Left hindlimb (tissue), 1 donor: ENCODE data around the gene COL6A5.

ENCODE experiments used
- DNase-seq: peaks from one replicate; pipeline ENCODE4 v3.0.0-alpha.2; 2018

Gene COL6A5

DNA sequence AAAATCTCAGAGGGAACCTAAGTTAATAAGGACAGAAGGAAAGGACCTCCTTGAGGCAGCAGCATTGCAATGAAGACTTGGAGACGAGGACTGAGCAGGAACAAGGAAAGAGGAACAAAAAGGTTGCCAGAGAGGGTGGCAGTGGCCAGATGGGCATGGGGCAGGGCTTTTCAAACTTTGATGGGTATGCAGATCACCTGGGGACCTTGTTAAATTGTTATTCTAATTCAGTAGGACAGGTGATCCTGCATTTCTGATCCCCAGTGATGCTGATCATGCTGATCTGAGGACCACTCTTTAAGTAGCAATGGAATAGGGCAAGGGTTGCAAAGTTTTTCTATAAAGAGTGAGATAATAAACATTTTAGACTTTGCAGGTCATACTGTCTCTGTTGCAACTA, 182.6 kb downstream of the COL6A5 start:
- no peak for DNase-seq

DNA sequence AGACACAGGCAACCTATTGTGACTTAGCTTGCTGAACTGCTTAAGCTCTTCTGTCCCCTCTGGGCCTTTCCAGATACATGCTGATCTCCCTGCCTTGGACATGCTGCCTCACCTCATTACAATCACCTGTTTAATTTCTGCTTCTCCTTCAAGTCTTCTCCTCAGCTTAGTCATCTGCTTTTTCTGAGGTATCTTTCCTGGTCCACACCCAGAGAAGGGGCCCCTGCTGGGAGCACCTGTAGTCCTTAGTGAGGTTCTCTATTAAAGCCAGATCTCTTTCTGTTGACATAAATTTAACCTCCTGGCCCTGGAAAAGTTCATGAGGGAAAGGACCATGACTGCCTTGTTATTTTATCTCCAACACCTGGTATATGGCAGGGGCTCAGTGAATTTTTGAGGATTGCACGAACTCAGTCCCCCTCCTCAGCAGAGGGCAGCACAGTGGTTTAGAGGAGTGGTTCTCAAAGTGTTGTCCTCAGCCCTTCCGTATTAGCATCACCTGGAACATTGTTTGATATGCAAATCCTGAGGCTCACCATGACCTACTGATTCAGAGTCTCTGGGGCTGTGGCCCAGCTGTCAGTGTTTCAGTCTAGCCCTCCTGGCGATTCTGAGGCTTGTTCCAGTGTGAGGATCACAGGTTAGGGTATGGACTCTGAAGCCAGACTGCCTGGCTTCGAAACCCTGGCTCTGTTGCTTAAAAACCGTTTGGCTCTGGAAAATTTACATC, 184.2 kb downstream of the COL6A5 start:
- DNase-seq: no peak

DNA sequence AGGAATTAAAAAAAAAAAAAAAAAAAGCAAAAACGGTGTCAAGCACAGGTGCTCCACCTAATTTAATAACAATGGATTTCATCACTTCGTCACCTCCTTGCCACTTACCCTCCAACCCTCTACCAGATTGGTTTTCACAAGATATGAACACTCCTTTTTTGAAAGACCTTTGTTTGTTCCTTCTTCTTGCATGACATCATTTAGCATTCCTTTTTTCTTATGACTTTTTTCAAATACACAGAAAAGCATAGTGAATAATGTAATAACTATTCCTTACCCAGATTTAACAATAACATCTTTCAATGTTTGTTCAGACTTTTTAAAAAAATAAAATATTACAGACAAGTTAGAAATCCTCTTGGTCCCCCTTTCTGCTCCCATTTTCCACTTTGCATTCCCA, 187.8 kb downstream of the COL6A5 start:
- no peak for DNase-seq
